Myometrial cell (primary cell): ENCODE measurements around the gene AGT. TPM values are rescaled to one million over a fixed set of nuclear protein-coding genes. Genes with fewer than 3 reads are reported as not detected.

Experiments used
- total RNA-seq: library from RNA; depleted of rRNA; stranded (reverse); fragments of >200 nt; gene quantifications from 2 replicates; pipeline ENCODE4 v1.2.3, GENCODE V29; 2015

The AGT gene
- total RNA-seq, result 1.2 TPM in 1 of 2 replicates, not detected in the other

DNA sequence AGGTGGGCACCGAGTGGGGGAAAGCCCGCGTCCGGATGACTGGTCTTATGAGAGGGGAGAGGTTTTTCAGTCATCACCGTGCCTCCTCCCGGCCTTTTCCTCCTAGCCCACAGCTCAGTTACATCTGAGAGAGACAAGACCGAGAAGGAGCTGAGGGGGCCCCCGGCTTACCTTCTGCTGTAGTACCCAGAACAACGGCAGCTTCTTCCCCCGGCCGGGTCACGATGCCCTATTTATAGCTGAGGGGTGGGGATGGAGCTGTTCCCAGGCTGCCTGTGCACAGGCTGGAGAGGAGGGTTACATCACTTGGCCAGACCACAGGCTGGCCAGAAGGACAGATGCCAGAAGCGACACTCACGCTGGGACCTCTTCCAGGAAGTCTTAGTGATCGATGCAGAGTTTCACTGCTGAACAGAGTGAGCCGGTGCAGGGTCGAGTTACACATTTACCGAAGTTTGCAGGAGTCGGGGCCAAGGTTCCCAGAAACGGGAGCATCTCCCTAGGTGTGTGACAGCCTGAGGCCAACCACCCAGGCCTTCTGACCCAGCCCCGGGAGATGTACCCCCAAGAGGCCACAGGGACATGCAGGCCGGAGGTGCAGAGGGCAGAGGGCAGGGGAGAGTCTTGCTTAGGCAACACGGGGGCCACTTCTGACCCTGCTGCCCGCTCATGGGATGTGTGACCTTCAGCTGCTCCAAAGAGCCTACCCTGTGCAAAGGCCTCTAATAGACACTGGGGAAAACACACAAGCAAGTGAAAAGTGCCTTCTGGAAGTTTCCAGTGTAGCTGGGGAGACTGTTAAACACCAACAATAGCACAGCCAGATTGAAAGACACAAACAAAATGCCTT is at the start of gene AGT:
AGT (minus strand) TSS at position 208 of the 850 bp plus-strand sequence. CDS start 3,299 bp downstream, outside the sequence.

DNA sequence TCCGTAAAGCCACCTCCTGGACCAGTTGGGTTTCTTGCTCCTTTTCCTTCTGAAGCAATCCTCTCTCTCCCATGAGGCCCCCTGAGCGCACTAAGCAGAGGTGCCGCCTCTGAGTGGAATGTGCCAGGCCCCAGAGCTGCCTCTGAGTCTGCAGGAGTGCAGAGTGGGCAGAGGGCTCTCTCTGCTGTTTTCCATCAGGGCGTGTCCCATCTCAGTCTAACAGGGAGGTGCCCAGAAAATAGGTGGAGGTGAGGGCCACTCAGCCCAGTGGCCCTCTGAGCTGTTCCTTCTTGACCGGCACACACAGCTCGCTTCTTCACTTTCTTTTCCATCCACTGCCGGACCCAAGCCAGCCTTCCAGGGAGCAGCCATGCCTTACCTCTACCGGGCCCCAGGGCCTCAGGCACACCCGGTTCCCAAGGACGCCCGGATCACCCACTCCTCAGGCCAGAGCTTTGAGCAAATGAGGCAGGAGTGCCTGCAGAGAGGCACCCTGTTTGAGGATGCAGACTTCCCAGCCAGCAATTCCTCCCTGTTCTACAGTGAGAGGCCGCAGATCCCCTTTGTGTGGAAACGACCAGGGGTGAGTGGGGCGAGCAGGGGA is 33.3 kb upstream of the AGT start, which contains the start of gene CAPN9:
CAPN9 (plus strand) TSS at position 262 of the 604 bp plus-strand sequence; CDS start at position 371, 109 bp downstream.

Other genes starting within 250 kb of the AGT start
- 15.9 and 17.7 TPM in 2 replicates for gene COG2, start 71.6 kb downstream of the AGT start, total RNA-seq
- not detected in 2 replicates for gene CAPN9, start 33.3 kb upstream of the AGT start, total RNA-seq
- gene C1orf198, start 154.4 kb upstream of the AGT start, total RNA-seq, result 19.5 and 21.3 TPM in 2 replicates